Sigmoid colon (tissue), 7 donors: ENCODE data around the gene SPRYD3. TPM values are rescaled to one million over a fixed set of nuclear protein-coding genes. Genes with fewer than 3 reads are reported as not detected.

ENCODE experiments used
- polyA plus RNA-seq, 3 donors: library from polyadenylated mRNA; stranded (reverse); fragments of 200-250 nt; gene quantifications; one replicate each; pipeline ENCODE4 v1.2.3, GENCODE V29; 2013
- small RNA-seq, 3 donors: library from RNA; depleted of rRNA; stranded (forward); fragments of <200 nt; gene quantifications; one replicate each; pipeline ENCODE3, GENCODE V24; 2016
- total RNA-seq, 4 donors: library from RNA; depleted of rRNA; stranded (reverse); fragments of >200 nt; gene quantifications; one replicate each; pipeline ENCODE4 v1.1.0, GENCODE V29; 2016
- donor health status: healthy with polysubstance abuse.
- donor health status: Bipolar disorder and iron deficiency.
- donor health status: healthy.

SPRYD3 gene
- total and polyA plus RNA-seq, 7 donors = 20.1 to 41.4 (median 32.9) TPM

Small RNA genes lying within 50 kb of the gene (small RNA-seq; reads per million reads assigned to genes)
- 0 reads per million in 3 donors for gene MIR6757

Other genes starting within 250 kb of the SPRYD3 start
- gene KRT79, start 245.1 kb downstream of the SPRYD3 start, total RNA-seq = not detected
- gene KRT79, start 245.1 kb downstream of the SPRYD3 start, polyA plus RNA-seq = under 1 TPM in 1 of 3 donors, not detected in 2; 0.16 TPM
- gene KRT78, start 230.4 kb downstream of the SPRYD3 start, total RNA-seq = not detected
- gene KRT78, start 230.4 kb downstream of the SPRYD3 start, polyA plus RNA-seq = 1 to 10 TPM in 1 of 3 donors, under 1 TPM in 1, not detected in 1; 0.20 to 5.4 TPM
- 10 to 100 TPM; 20.6 to 63.1 (median 35.5) TPM for gene KRT8, start 174.3 kb downstream of the SPRYD3 start, total RNA-seq
- gene KRT8, start 174.3 kb downstream of the SPRYD3 start, polyA plus RNA-seq = 1,000 to 10,000 TPM; 3,181 to 3,526 (median 3,402) TPM
- gene KRT18, start 130.3 kb downstream of the SPRYD3 start, total RNA-seq = 1 to 10 TPM; 1.5 to 3.9 (median 2.5) TPM
- gene KRT18, start 130.3 kb downstream of the SPRYD3 start, polyA plus RNA-seq = 100 to 1,000 TPM; 596 to 847 (median 800) TPM
- gene EIF4B, start 72.9 kb downstream of the SPRYD3 start, total RNA-seq = 100 to 1,000 TPM; 475 to 575 (median 524) TPM
- gene EIF4B, start 72.9 kb downstream of the SPRYD3 start, polyA plus RNA-seq = 100 to 1,000 TPM; 136 to 233 (median 218) TPM
- 100 to 1,000 TPM; 109 to 117 (median 113) TPM for gene TNS2, start 29.3 kb downstream of the SPRYD3 start, total RNA-seq
- gene TNS2, start 29.3 kb downstream of the SPRYD3 start, polyA plus RNA-seq = 10 to 100 TPM; 12.5 to 60.1 (median 47.4) TPM
- gene IGFBP6, start 18.3 kb upstream of the SPRYD3 start, total RNA-seq = 100 to 1,000 TPM; 127 to 444 (median 384) TPM
- 100 to 1,000 TPM in 1 of 3 donors, 10 to 100 TPM in 1, 1 to 10 TPM in 1; 3.0 to 133 (median 35.9) TPM for gene IGFBP6, start 18.3 kb upstream of the SPRYD3 start, polyA plus RNA-seq
- under 1 TPM in 2 of 4 donors, not detected in 2; 0.41 to 0.55 TPM for gene SOAT2, start 24.1 kb upstream of the SPRYD3 start, total RNA-seq
- under 1 TPM in 1 of 3 donors, not detected in 2; 0.09 TPM for gene SOAT2, start 24.1 kb upstream of the SPRYD3 start, polyA plus RNA-seq
- 10 to 100 TPM; 10.3 to 16.6 (median 15.8) TPM for gene ZNF740, start 101.3 kb upstream of the SPRYD3 start, total RNA-seq
- 10 to 100 TPM in 1 of 3 donors, 1 to 10 TPM in 2; 2.3 to 12.0 (median 2.4) TPM for gene ZNF740, start 101.3 kb upstream of the SPRYD3 start, polyA plus RNA-seq
- 10 to 100 TPM; 18.6 to 51.0 (median 26.0) TPM for gene CSAD, start 101.5 kb upstream of the SPRYD3 start, total RNA-seq
- 10 to 100 TPM in 1 of 3 donors, 1 to 10 TPM in 2; 1.2 to 25.8 (median 1.8) TPM for gene CSAD, start 101.5 kb upstream of the SPRYD3 start, polyA plus RNA-seq
- 1 to 10 TPM in 3 of 4 donors, under 1 TPM in 1; 0.95 to 2.9 (median 1.3) TPM for gene ITGB7, start 127.9 kb upstream of the SPRYD3 start, total RNA-seq
- gene ITGB7, start 127.9 kb upstream of the SPRYD3 start, polyA plus RNA-seq = 10 to 100 TPM in 2 of 3 donors, 1 to 10 TPM in 1; 3.6 to 19.9 (median 13.5) TPM
- gene RARG, start 152.8 kb upstream of the SPRYD3 start, total RNA-seq = 10 to 100 TPM in 3 of 4 donors, 1 to 10 TPM in 1; 9.9 to 17.2 (median 15.4) TPM
- gene RARG, start 152.8 kb upstream of the SPRYD3 start, polyA plus RNA-seq = 10 to 100 TPM in 1 of 3 donors, 1 to 10 TPM in 2; 3.2 to 10.3 (median 6.0) TPM
- 1 to 10 TPM in 1 of 4 donors, under 1 TPM in 3; under 0.01 to 1.9 (median 0.22) TPM for gene ESPL1, start 188.9 kb upstream of the SPRYD3 start, total RNA-seq
- 1 to 10 TPM; 4.2 to 7.6 (median 5.5) TPM for gene ESPL1, start 188.9 kb upstream of the SPRYD3 start, polyA plus RNA-seq
- 1,000 to 10,000 TPM in 2 of 4 donors, 100 to 1,000 TPM in 2; 757 to 1,153 (median 947) TPM for gene PFDN5, start 216.2 kb upstream of the SPRYD3 start, total RNA-seq
- gene PFDN5, start 216.2 kb upstream of the SPRYD3 start, polyA plus RNA-seq = 1,000 to 10,000 TPM in 1 of 3 donors, 100 to 1,000 TPM in 2; 759 to 1,604 (median 819) TPM
- gene MYG1, start 220.3 kb upstream of the SPRYD3 start, total RNA-seq = 10 to 100 TPM; 43.5 to 55.4 (median 50.2) TPM
- gene MYG1, start 220.3 kb upstream of the SPRYD3 start, polyA plus RNA-seq = 10 to 100 TPM; 26.1 to 59.6 (median 54.1) TPM
- gene AAAS, start 242.2 kb upstream of the SPRYD3 start, total RNA-seq = 10 to 100 TPM; 38.2 to 62.0 (median 47.4) TPM
- gene AAAS, start 242.2 kb upstream of the SPRYD3 start, polyA plus RNA-seq = 10 to 100 TPM; 10.6 to 35.6 (median 15.0) TPM